NCI-H2029 (cell line): Measurements from ENCODE around the gene SLC26A8.

Source experiments
- DNase-seq: peaks from one replicate; lab custom pipeline; 2025; lab: John Stamatoyannopoulos, UW

SLC26A8 gene, protein sequence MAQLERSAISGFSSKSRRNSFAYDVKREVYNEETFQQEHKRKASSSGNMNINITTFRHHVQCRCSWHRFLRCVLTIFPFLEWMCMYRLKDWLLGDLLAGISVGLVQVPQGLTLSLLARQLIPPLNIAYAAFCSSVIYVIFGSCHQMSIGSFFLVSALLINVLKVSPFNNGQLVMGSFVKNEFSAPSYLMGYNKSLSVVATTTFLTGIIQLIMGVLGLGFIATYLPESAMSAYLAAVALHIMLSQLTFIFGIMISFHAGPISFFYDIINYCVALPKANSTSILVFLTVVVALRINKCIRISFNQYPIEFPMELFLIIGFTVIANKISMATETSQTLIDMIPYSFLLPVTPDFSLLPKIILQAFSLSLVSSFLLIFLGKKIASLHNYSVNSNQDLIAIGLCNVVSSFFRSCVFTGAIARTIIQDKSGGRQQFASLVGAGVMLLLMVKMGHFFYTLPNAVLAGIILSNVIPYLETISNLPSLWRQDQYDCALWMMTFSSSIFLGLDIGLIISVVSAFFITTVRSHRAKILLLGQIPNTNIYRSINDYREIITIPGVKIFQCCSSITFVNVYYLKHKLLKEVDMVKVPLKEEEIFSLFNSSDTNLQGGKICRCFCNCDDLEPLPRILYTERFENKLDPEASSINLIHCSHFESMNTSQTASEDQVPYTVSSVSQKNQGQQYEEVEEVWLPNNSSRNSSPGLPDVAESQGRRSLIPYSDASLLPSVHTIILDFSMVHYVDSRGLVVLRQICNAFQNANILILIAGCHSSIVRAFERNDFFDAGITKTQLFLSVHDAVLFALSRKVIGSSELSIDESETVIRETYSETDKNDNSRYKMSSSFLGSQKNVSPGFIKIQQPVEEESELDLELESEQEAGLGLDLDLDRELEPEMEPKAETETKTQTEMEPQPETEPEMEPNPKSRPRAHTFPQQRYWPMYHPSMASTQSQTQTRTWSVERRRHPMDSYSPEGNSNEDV

DNA sequence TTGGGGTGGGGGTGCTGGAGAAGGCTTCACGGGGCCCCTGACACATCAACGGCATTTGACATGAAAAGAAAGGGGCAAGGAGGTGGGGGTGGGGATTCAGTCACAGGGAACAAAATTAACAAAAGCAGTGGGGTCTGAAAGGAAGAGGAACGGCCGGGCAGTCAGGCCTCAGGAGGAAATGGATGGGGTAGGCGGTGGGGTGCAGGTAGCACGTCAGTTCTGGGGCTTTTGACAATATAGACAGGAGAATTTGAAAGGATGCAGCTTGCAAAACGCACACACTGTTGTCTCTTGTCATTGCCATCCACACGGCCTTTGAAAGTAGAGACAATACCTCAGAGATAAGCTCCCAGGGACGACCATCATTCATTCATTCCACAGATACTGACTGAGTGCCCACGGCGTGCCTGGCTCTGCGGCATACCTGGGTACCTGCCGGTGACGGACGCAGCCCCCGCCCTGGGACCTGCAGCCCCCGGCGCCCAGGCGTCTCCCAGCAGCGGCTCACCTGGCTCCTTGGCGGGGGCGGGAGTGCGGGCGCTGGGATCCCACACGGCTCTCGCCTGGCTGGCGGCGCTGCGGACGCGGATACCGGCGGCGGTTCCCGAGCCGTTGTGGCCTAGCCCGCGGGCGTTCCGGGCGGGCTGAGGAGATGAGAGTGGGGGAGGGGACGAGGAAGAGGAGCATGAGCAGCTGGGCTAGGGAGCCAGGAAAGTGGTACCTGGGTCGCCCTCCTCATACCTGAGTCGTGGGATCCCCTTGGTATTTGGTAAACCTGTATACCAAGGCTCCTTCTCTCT lies at the start of gene SLC26A8:
SLC26A8 (minus strand) TSS at position 646 of the 800 bp plus-strand sequence. CDS start 4,934 bp downstream, outside the sequence.
- no peak for DNase-seq

DNA sequence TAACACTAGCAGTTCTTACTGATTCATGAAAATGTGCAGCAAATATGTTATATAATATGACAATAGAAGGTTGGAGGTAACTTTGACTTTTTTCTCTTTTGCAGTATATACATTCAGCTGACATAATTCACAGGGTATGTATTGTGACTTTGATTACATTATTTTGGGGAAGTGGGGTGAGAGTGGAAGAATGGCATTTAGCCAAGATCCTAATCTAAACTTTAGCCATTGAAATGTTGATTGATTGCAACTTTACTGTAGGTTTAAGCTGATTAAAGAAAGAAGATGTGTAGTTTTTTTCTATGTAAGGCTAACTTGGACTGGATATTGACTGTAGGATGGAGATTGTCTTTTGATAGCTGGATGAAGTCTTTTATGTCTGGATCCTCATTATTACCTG lies 49.1 kb upstream of the SLC26A8 start:
- DNase-seq = no peak

DNA sequence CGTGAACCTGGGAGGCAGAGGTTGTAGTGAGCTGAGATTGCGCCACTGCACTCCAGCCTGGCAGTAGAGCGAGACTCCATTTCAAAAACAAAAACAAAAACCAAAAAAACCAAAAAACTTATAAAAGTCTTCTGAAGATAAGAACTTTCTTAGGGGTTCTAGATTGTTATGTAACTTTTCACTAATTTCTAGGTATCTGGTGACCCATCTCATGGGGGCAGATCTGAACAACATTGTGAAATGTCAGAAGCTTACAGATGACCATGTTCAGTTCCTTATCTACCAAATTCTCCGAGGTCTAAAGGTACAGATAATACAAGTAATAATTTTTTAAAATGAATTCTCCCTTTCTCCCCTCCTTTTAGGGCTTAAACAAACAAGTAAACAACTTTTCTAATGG lies 48.2 kb upstream of the SLC26A8 start:
- no peak for DNase-seq

GRCh38 chr6:36071714-36072113 lies 47.3 kb upstream of the SLC26A8 start:
- no peak for DNase-seq

DNA sequence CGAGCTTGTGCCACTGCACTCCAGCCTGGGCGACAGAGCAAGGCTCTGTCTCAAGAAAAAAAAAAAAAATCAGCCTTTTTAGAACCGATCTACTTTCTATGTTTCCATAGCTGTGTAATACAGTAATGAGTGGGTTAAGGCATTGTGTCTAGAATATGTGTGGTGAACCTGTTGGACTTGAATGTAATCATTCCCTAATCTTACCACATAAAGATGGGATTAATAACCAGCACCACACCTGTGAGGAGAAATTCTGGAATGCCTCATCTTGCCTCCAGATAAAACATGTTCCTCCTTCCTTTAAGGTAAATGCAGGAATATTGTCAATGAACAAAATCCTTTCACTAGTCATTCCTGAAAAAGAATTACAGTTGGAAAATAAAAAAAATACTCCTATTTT lies 46.8 kb upstream of the SLC26A8 start:
- DNase-seq = no peak

DNA sequence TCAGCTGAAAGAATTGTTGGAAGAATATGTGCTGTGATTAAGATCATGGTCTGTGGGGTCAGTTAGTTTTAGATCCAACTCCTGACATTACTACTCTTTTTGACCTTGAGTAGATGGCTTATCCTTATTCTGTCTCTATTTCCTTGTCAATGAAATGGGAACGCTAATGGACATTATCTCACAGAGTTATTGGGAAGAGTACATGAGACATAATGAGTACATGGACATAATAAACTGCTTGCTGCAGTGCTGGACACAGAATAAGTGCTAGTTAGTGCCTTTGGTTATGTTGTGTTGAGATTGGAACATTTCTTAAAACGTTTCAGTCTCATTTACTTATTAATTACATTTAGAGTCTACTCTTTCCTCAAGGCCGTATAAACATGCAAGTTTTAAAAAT lies 45.8 kb upstream of the SLC26A8 start:
- DNase-seq = no peak

DNA sequence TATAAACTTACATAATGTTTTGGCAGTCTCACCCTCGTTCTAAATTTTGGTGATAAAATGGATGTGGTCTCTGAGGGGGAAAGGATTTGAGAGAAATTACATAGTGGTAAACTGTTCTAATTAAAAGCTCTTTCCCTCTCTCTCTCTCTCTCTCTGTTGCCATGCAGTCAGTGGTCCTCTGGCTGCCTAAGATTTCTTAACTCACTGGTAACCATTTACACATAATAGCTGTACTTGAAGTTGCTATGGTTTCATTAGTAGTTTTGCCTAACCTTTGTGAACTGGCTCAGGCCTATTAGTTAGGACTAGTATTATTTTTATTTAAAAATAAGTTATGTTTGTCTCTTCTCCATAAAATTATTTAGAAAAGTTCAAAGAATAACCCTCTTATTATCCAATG lies 45.1 kb upstream of the SLC26A8 start:
- no peak for DNase-seq

DNA sequence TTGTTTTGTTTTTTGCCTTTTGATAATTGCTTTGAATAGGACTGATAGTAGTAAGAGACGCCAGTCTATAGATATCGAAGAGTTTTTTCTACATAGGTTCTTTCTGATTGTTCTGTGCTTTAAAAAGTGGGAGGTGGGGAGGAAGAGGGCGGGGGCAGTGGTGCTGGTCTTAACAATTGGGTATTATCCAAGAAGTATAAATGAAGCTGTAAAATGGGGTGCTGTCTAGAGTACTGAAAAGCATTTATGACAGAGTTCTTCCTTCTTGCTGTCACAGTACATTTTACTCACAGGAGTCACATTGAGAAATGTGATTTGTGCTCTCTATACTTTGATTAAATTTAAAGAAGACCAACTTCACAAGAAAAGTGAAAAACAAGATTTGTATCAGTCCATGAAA lies 44.1 kb upstream of the SLC26A8 start:
- DNase-seq = no peak

- DNase-seq = no peak
Measured at GRCh38 chr6:36068012-36068392, 43.6 kb upstream of the SLC26A8 start.

DNA sequence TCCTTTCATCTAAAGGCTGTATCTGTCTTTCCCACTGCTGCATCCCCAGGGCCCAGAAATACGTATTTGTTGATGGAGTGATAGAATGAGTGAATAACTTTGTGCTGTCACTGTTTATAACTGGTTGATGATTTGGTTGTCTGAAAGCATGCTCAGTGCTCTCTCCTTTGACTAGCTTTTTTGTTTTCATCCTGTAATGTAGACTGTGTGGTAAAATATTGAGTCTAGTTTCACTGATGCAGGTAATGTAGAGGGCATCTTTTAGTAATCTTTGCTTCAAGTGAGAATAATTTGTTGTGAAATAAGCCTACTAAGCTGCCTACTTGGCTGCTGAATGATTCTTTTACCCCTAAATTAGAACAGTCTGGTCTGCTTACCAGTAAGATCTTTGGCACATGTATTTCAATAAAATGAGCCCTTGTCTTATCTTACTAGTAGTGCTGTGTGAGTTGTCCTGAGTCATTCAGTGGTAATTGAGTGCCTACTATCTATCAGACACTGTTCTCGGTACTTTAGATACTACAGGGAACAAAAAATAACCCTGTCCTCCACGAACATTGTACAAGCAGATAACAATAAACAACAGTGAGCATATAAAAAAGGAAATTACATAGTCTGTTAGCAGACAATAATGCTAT lies 43.1 kb upstream of the SLC26A8 start:
- no peak for DNase-seq

GRCh38 chr6:36066817-36067216 lies 42.4 kb upstream of the SLC26A8 start:
- no peak for DNase-seq

GRCh38 chr6:36065916-36066315 lies 41.5 kb upstream of the SLC26A8 start:
- no peak for DNase-seq

DNA sequence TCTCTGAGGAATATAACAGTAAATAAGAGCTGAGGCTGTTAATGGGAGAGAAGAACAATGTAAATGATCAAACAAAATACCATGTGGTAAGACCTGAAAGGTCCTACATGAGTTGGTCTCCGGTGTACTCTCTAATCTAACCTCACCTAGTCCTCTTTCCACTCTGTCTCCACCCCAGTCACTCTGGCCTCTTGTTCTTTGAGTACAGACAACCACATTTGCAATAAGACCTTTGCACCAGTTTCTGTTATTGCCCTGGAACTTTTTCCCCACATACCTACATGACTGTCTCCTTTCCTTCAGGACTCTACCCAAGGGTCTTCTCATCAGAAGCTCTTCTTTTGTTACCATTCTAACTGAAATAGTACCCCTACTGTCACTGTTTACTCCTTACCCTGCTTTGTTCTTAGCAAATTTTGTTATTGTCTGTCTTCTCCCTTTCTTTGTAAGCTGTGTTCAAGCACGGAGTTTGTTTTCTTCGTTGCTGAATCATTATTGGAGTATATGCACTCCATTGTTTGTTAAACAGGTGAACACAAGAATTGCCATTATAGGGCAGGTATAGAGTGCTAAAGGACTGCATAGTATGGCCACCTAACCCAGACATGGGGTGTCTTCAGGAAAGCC lies 40.4 kb upstream of the SLC26A8 start:
- no peak for DNase-seq

GRCh38 chr6:36063318-36064060 lies 39.0 kb upstream of the SLC26A8 start:
- no peak for DNase-seq

DNA sequence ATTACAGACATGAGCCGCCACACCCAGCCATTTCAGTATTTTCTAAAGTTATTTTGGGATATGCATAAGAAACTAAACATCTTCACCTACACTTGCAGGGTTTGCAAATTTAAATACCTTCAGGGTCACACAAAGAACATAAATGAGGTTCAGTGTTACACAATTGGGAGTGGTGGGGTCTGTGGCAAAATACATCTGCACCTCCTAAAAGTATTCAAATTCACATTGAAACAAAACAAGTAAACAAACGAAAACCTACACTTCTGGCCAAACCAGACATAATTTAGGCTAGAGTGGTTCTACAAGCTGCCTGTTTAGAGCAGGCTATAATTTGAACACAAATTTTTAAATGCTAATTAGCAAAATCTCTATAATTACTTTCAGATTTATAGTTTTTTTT lies 37.8 kb upstream of the SLC26A8 start:
- no peak for DNase-seq

- no peak for DNase-seq
Measured at GRCh38 chr6:36061236-36061635, 36.8 kb upstream of the SLC26A8 start.

GRCh38 chr6:36056178-36056577 lies 31.7 kb upstream of the SLC26A8 start:
- DNase-seq = no peak

DNA sequence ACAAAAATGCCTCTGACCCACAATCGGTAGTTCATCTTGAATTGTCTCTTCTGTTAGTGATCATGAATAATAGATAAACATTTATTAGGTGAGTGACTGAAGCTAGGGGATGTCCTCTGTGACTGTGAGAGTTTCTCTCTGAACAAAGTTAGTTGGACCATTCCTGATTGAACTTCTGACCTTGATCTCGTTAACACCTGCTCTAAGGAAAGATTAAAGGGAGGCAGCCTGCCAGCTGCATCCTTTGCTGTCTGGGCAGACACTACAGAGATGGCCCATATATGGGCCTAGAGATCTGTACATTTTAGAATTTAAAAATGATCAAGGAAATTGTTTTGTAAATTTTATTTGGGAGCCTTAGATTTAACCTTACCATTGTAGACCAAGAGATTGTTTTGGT lies 30.5 kb upstream of the SLC26A8 start:
- no peak for DNase-seq

- DNase-seq = no peak
Measured at GRCh38 chr6:36054415-36054814, 30.0 kb upstream of the SLC26A8 start.

GRCh38 chr6:36053878-36054277 lies 29.4 kb upstream of the SLC26A8 start:
- no peak for DNase-seq

GRCh38 chr6:36052097-36052496 lies 27.7 kb upstream of the SLC26A8 start:
- no peak for DNase-seq
